Measurements from ENCODE around the gene TRAF1. TPM values are rescaled to one million over a fixed set of nuclear protein-coding genes. Genes with fewer than 3 reads are reported as not detected.
A peak's percentile ranks its signal among the peaks of the same experiment; 100 is the strongest.

TRAF1 gene
- total and polyA plus RNA-seq, 5 donors from 2014 or later = 13.5 to 167 (median 16.9) TPM

DNA sequence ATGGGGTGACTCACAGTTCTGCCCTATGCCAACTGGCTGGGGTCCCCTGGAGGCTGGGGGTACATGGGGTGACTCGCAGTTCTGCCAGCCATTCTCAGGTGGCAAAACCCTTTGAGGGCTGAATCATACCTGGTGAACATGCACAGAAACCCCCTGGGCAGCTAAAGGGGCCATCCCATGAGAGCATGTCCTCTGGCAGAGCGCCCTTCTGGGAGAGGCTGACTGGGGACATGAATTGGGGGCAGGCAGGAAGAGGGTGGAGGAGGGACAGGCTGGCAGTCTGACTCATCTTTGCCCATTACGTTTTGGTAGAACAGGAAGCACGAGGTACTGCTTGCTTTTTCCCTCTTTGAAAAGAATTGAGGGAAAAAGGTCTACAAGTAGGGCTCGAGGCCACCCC lies 16.7 kb downstream of the TRAF1 start:
- peak overlapping the region; percentile 19 for H3K4me3 ChIP-seq (ENCODE audit: low read depth, low read length)
- no peaks in the 10 kb centered on the region for H3K9me3 Mint-ChIP-seq
- peaks cover 10 to 94% (median 59%) of the 10 kb centered on the region in 4 donors for H3K4me1 Mint-ChIP-seq
- H3K9me3 ChIP-seq (ENCODE audit: control insufficient read depth in 2 of 2, low read length in 2 of 2) = no peaks in the 10 kb centered on the region
- H3K27me3 ChIP-seq (ENCODE audit: control insufficient read depth, insufficient read depth, low read length) = no peaks in the 10 kb centered on the region
- peaks cover 74% of the 10 kb centered on the region for H3K36me3 Mint-ChIP-seq
- H3K36me3 ChIP-seq (ENCODE audit: control insufficient read depth, insufficient read depth, low read length) = peaks cover 85% of the 10 kb centered on the region
- H3K4me3 Mint-ChIP-seq = peak overlapping the region in 2 of 4 donors; percentile 37 to 60
- H3K27ac Mint-ChIP-seq = peak overlapping the region; percentile 85 to 95 (median 91)
- H3K27ac ChIP-seq (ENCODE audit: insufficient read depth, low read length, poor library complexity, severe bottlenecking) = peak overlapping the region; percentile 98
- peak; percentile 71 to 74 for ATAC-seq (ENCODE audit: low read depth in 2 of 2)
- peaks cover 83% of the 10 kb centered on the region for H3K4me1 ChIP-seq (ENCODE audit: control insufficient read depth, insufficient read depth, low read length, poor library complexity, severe bottlenecking)
- H3K27me3 Mint-ChIP-seq = no peaks in the 10 kb centered on the region
- peak in 2 of 3 donors; percentile 61 to 67 for DNase-seq

- DNase-seq = peak in 1 of 3 donors; percentile 26
- Mint-ChIP-seq H3K36me3 (peaks cover 64% of the 10 kb centered on the region), H3K4me1 (peaks cover 17 to 94% (median 66%) of the 10 kb centered on the region in 4 donors), H3K27ac (peak overlapping the region; percentile 93 to 100 (median 93)), H3K4me3 (peak overlapping the region; percentile 27 to 80 (median 67)), H3K27me3 (no peaks in the 10 kb centered on the region), H3K9me3 (no peaks in the 10 kb centered on the region)
- Histone ChIP-seq H3K9me3 (ENCODE audit: control insufficient read depth in 2 of 2, low read length in 2 of 2) (no peaks in the 10 kb centered on the region), H3K36me3 (ENCODE audit: control insufficient read depth, insufficient read depth, low read length) (peaks cover 66% of the 10 kb centered on the region), H3K4me1 (ENCODE audit: control insufficient read depth, insufficient read depth, low read length, poor library complexity, severe bottlenecking) (peaks cover 86% of the 10 kb centered on the region), H3K27ac (ENCODE audit: insufficient read depth, low read length, poor library complexity, severe bottlenecking) (peak overlapping the region; percentile 98), H3K4me3 (ENCODE audit: low read depth, low read length) (no peak overlapping the region), H3K27me3 (ENCODE audit: control insufficient read depth, insufficient read depth, low read length) (no peaks in the 10 kb centered on the region)
- no peak for ATAC-seq (ENCODE audit: low read depth in 2 of 2)
Observed at GRCh38 chr9:120905315-120906164, 21.1 kb downstream of the TRAF1 start.

DNA sequence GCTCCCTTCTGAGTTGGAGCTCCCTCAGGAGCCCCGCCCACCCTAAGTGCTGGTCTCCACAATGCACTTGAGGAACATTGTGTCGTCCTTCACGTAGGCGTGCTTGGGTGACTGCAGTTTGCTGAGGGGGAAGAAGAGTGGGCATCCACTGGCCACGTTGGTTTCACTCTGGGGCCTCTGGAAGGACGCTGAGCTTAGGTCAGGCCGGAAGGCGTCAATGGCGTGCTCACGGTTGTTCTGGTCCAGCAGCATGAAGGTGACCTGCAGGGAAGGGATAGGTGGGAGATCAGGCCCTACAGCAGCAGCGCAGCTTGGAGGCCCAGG lies 21.7 kb downstream of the TRAF1 start:
- peaks cover 62% of the 10 kb centered on the region for H3K36me3 ChIP-seq (ENCODE audit: control insufficient read depth, insufficient read depth, low read length)
- Mint-ChIP-seq H3K4me1 (peaks cover 14 to 94% (median 68%) of the 10 kb centered on the region in 4 donors), H3K27ac (peak overlapping the region; percentile 93 to 100 (median 93)), H3K27me3 (no peaks in the 10 kb centered on the region), H3K4me3 (peak overlapping the region; percentile 48 to 72 (median 65)), H3K9me3 (no peaks in the 10 kb centered on the region), H3K36me3 (peaks cover 59% of the 10 kb centered on the region)
- ATAC-seq (ENCODE audit: low read depth in 2 of 2) (no peak), DNase-seq (no peak)
- no peak overlapping the region for H3K4me3 ChIP-seq (ENCODE audit: low read depth, low read length)
- H3K27me3 ChIP-seq (ENCODE audit: control insufficient read depth, insufficient read depth, low read length) = no peaks in the 10 kb centered on the region
- peak overlapping the region; percentile 98 for H3K27ac ChIP-seq (ENCODE audit: insufficient read depth, low read length, poor library complexity, severe bottlenecking)
- no peaks in the 10 kb centered on the region for H3K9me3 ChIP-seq (ENCODE audit: control insufficient read depth in 2 of 2, low read length in 2 of 2)
- H3K4me1 ChIP-seq (ENCODE audit: control insufficient read depth, insufficient read depth, low read length, poor library complexity, severe bottlenecking) = peaks cover 82% of the 10 kb centered on the region

DNA sequence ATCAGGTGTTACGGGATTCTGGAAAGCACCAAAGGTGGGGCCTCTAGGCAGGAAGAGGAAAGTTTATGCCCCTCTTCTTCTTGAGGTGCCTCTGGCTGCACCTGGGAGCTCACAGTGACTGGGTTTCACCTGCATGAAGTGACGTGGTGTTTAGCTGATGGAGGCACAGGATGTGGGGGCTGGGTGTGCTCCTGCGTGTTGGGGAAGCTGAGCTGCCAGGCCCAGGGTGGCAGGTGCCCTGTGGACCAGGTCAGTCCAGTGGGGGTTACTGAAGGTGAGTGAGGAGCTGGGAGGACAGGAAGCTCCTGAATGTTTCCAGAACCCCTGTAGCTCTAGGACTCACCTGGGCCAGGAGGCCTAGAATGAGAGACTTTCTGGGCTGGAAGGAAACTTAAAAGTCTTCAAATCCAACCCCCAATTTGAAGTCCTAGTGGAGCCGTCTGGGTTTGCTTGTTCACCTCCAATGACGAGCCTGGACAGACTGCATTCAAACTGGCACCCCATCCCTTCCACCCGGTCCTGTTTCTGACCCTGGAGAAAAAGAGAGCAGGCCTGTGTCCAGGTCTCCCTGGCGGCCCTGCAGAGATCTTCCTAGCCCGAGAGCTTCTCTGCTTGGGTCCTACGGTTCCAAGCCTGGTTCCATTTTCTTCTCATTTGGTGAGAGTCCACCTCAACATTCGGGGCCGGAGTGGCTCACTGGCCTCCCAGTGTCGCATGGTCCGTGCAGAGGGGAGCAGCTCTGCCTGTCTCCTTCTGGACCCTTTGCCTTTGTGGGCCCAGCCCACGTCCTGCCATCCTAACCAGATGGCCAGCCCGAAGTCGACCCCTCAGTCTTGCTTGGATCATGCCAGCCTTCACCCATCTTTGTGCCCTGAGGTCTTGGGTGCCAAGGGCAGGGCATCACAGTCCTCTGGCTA lies 22.3 kb downstream of the TRAF1 start:
- H3K27ac ChIP-seq (ENCODE audit: insufficient read depth, low read length, poor library complexity, severe bottlenecking) = peak overlapping the region; percentile 98
- H3K4me1 Mint-ChIP-seq = peaks cover 14 to 94% (median 66%) of the 10 kb centered on the region in 4 donors
- H3K27me3 Mint-ChIP-seq = no peaks in the 10 kb centered on the region
- H3K36me3 Mint-ChIP-seq = peaks cover 57% of the 10 kb centered on the region
- ATAC-seq (ENCODE audit: low read depth in 2 of 2) (peak; percentile 92 to 93), DNase-seq (peak; percentile 69 to 92 (median 86))
- peaks cover 56% of the 10 kb centered on the region for H3K36me3 ChIP-seq (ENCODE audit: control insufficient read depth, insufficient read depth, low read length)
- peak overlapping the region; percentile 60 for H3K4me3 ChIP-seq (ENCODE audit: low read depth, low read length)
- no peaks in the 10 kb centered on the region for H3K9me3 Mint-ChIP-seq
- peak overlapping the region; percentile 58 to 89 (median 79) for H3K4me3 Mint-ChIP-seq
- peaks cover 78% of the 10 kb centered on the region for H3K4me1 ChIP-seq (ENCODE audit: control insufficient read depth, insufficient read depth, low read length, poor library complexity, severe bottlenecking)
- H3K27me3 ChIP-seq (ENCODE audit: control insufficient read depth, insufficient read depth, low read length) = no peaks in the 10 kb centered on the region
- H3K9me3 ChIP-seq (ENCODE audit: control insufficient read depth in 2 of 2, low read length in 2 of 2) = no peaks in the 10 kb centered on the region
- peak overlapping the region; percentile 93 to 100 (median 93) for H3K27ac Mint-ChIP-seq

DNA sequence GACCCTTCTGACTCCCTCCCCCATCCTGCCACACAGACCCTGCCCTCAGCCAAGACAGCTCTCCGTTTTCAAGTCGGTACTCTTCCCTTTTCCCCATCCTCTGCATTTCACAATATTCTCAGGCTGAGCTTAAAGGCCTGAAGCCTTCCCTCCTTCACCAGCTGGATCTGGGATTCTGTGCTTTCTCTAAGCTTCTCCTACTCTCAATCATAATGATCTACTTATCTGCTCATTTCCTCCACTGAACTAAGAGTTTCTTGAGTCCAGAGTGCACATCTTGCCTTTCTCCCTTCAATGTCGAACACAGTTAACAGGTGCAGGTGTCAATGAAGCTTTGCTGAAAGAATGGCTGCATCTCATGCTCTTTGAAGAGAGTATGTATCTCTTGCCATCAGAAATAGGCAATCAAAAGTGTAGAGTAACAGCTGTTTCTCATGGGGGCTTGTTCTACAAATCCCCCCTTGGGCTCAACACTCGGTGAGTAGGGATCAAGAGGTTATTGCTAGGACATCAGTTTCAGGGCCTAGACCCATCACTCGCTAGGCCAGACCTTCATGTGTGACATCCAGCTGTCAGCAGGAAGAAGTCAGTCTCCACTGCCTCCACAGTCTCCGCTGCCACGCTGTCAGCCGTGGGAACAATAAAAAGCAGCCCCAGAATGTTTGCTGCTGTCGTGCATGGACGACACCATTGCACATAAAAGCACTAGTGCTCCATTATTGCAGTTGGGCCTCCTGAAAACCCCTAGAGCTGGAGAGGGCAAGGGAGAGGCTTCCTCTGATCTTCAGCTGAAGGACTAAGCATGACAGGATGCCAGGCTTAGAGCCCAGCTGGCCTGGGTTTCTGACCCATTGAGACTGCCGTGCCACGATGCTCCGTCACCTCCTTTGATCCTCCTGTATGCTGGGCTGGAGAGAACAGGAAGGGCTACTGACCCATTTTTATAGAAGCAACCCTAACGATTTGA lies 23.7 kb downstream of the TRAF1 start:
- H3K9me3 Mint-ChIP-seq = no peaks in the 10 kb centered on the region
- DNase-seq (no peak), ATAC-seq (ENCODE audit: low read depth in 2 of 2) (no peak)

DNA sequence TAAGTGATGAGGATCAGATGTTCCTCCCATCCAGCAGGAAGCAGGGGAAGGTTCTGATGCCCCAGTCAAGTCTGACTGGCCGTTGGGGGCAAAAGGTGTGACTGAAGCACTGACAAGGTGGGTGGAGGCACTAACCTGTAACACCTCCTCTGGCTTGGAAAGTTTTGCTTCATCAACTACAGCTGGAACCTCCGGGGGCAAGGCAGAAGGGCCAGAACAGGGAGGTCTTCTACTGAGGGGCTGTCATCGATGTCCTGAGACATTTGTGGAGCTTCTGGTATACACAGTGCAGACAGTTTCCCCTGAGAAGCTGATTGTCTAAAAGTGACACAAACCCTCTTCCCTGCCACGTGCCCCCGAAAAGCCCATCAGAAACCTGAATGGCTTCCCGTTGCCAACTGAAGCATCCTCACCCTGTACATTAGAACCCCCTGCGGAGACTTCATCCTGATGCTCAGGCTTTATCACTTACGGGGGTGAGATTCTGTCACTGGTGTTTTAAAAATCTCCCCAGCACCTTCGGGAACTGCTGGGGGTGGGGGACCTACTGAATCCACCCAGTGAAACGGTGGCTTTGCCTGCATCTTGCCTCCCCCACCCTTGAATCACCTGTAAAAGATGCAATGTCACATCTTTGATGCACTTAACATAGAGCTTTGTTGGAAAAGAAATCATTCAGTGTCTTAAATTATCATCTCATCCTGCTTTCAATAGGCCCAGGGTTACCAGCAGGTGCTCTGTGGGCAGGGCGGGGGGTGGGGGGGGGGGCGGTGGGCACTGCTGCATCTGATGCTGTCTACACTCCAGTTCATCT lies 24.6 kb downstream of the TRAF1 start:
- Histone ChIP-seq H3K27me3 (ENCODE audit: control insufficient read depth, insufficient read depth, low read length) (no peaks in the 10 kb centered on the region), H3K4me1 (ENCODE audit: control insufficient read depth, insufficient read depth, low read length, poor library complexity, severe bottlenecking) (peaks cover 76% of the 10 kb centered on the region), H3K9me3 (ENCODE audit: control insufficient read depth in 2 of 2, low read length in 2 of 2) (no peaks in the 10 kb centered on the region), H3K36me3 (ENCODE audit: control insufficient read depth, insufficient read depth, low read length) (peaks cover 40% of the 10 kb centered on the region), H3K27ac (ENCODE audit: insufficient read depth, low read length, poor library complexity, severe bottlenecking) (peak overlapping the region; percentile 98), H3K4me3 (ENCODE audit: low read depth, low read length) (no peak overlapping the region)
- Mint-ChIP-seq H3K27ac (peak overlapping the region; percentile 93 to 100 (median 95)), H3K4me1 (peaks cover 19 to 91% (median 67%) of the 10 kb centered on the region in 4 donors), H3K4me3 (peak overlapping the region in 3 of 4 donors; percentile 33 to 77 (median 38)), H3K9me3 (no peaks in the 10 kb centered on the region), H3K36me3 (peaks cover 41% of the 10 kb centered on the region), H3K27me3 (no peaks in the 10 kb centered on the region)
- DNase-seq = no peak
- no peak for ATAC-seq (ENCODE audit: low read depth in 2 of 2)

More for the DNA sequence above, 23.7 kb downstream of the TRAF1 start:
- Mint-ChIP-seq H3K36me3 (peaks cover 49% of the 10 kb centered on the region), H3K27me3 (no peaks in the 10 kb centered on the region), H3K4me1 (peaks cover 19 to 93% (median 68%) of the 10 kb centered on the region in 4 donors), H3K4me3 (peak overlapping the region; percentile 53 to 89 (median 79)), H3K27ac (peak overlapping the region; percentile 93 to 100 (median 93))
- H3K4me3 ChIP-seq (ENCODE audit: low read depth, low read length) = peak overlapping the region; percentile 6
- no peaks in the 10 kb centered on the region for H3K9me3 ChIP-seq (ENCODE audit: control insufficient read depth in 2 of 2, low read length in 2 of 2)
- H3K27me3 ChIP-seq (ENCODE audit: control insufficient read depth, insufficient read depth, low read length) = no peaks in the 10 kb centered on the region
- H3K4me1 ChIP-seq (ENCODE audit: control insufficient read depth, insufficient read depth, low read length, poor library complexity, severe bottlenecking) = peaks cover 78% of the 10 kb centered on the region
- H3K36me3 ChIP-seq (ENCODE audit: control insufficient read depth, insufficient read depth, low read length) = peaks cover 49% of the 10 kb centered on the region
- peak overlapping the region; percentile 98 for H3K27ac ChIP-seq (ENCODE audit: insufficient read depth, low read length, poor library complexity, severe bottlenecking)

All from CD4-positive, CD25-positive, alpha-beta regulatory T cell (primary cell).